GM12865 (cell line): Measurements from ENCODE around the gene SPATA2.
A peak's percentile ranks its signal among the peaks of the same experiment; 100 is the strongest.

Experiments
- DNase-seq: peaks from one replicate; pipeline ENCODE4 v3.0.0; 2010; ENCODE audit warnings: low read depth
- H3K4me3 ChIP-seq: 2 replicates; pipeline ENCODE4 v1.5.1; 2011; ENCODE audit warnings: mild to moderate bottlenecking, low read depth, low read length, control low read depth
- TF ChIP-seq, protein P1 (sequence below): IDR thresholded peaks from 2 replicates; pipeline ENCODE4 v1.5.1; 2011; ENCODE audit warnings: low read length, control low read depth, low read depth, inconsistent platforms; ENCODE audit not compliant: insufficient read depth; ENCODE audit errors: missing control alignments

SPATA2 gene

DNA sequence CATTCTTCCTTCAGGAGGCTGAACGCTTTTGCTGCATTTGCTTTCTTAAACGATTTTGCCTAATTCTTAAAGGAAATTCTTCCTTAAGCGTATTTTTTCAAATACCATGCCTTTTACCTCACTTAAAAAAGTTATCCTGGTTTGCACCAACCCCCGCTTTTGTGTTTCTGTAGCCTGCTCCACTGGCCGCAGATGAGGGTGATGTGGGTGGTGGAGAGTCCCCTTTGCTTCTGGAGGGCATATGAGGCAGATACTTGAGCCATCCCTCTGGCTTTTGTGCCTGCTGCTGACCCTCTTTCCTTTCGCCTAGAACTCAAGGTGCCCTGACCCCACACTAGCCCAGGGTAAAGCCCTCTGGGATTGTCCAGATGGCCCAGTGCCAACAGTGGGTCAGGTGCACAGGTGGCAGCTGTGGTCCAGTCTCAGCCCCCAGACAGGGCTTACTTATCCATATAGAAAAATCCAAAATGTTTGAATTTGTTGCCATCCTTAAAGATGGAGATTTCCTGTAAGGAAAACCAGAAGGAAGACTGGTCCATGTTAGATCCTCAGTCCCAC lies 43.9 kb downstream of the SPATA2 start:
- H3K4me3 ChIP-seq: no peak overlapping the region
- no peak for DNase-seq
- TF ChIP-seq, protein P1, sequence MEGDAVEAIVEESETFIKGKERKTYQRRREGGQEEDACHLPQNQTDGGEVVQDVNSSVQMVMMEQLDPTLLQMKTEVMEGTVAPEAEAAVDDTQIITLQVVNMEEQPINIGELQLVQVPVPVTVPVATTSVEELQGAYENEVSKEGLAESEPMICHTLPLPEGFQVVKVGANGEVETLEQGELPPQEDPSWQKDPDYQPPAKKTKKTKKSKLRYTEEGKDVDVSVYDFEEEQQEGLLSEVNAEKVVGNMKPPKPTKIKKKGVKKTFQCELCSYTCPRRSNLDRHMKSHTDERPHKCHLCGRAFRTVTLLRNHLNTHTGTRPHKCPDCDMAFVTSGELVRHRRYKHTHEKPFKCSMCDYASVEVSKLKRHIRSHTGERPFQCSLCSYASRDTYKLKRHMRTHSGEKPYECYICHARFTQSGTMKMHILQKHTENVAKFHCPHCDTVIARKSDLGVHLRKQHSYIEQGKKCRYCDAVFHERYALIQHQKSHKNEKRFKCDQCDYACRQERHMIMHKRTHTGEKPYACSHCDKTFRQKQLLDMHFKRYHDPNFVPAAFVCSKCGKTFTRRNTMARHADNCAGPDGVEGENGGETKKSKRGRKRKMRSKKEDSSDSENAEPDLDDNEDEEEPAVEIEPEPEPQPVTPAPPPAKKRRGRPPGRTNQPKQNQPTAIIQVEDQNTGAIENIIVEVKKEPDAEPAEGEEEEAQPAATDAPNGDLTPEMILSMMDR: no peak

DNA sequence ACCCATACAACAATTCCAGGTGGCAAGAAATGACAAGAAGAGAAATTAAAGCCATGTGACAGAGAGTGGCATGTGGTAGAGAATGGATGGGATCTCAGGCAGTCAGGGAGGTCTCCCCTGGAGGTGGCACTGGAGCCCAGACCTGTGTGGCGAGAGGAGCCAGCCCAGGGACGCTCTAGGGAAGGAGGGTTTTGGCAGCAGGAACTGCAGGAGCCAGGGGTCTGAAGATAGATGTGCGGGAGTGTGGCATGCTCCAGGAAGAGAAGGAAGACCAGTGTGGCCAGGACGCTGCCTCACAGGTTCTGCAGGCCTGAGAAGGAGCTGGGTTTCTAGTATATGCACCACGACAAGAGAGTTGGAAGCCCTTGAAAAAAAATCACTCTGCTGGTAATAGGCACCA lies 45.1 kb downstream of the SPATA2 start:
- TF ChIP-seq, protein P1: no peak
- H3K4me3 ChIP-seq: no peak overlapping the region
- no peak for DNase-seq

- H3K4me3 ChIP-seq: no peak overlapping the region
- no peak for DNase-seq
- TF ChIP-seq, protein P1: no peak
Measured at GRCh38 chr20:49868964-49869363, 46.4 kb downstream of the SPATA2 start.

GRCh38 chr20:49868538-49868937 lies 46.8 kb downstream of the SPATA2 start:
- TF ChIP-seq, protein P1: no peak
- peak; percentile 38 for DNase-seq

GRCh38 chr20:49867453-49868215 lies 47.7 kb downstream of the SPATA2 start:
- H3K4me3 ChIP-seq: peak overlapping the region; percentile 46
- peak; percentile 77 for DNase-seq
- TF ChIP-seq, protein P1: no peak

More at GRCh38 chr20:49868538-49868937, 46.8 kb downstream of the SPATA2 start:
- peak overlapping the region; percentile 46 for H3K4me3 ChIP-seq

GRCh38 chr20:49866051-49866450 lies 49.3 kb downstream of the SPATA2 start:
- peak; percentile 77 for DNase-seq
- TF ChIP-seq, protein P1: no peak
- peak overlapping the region; percentile 46 for H3K4me3 ChIP-seq
